HG03135 (cell line): ENCODE results near the gene ANKRD10.
"Not testable (repeated sequence)": the region's sequence is repeated elsewhere in the genome, so short reads cannot be mapped to it uniquely, and the experiment has no call there.

ENCODE experiments used
- ATAC-seq: cut with Tn5 transposase; IDR thresholded peaks from one replicate; pipeline ENCODE4 v1.9.1; 2021; ENCODE audit warnings: mild to moderate bottlenecking, moderate library complexity; ENCODE audit not compliant: unreplicated experiment

Gene ANKRD10

GRCh38 chr13:110915057-110915873 lies at the start of gene ANKRD10:
TSS of gene ANKRD10 (minus strand) at chr13:110915069. CDS start at chr13:110914934, 135 bp downstream.
- peak; percentile 77 for ATAC-seq

GRCh38 chr13:110964229-110965037 lies 49.6 kb upstream of the ANKRD10 start:
- no peak for ATAC-seq

- no peak for ATAC-seq
These were observed 48.7 kb upstream of the ANKRD10 start for GRCh38 chr13:110963554-110963970.

- ATAC-seq = no peak
These were observed 47.1 kb upstream of the ANKRD10 start for GRCh38 chr13:110961959-110962358.

- ATAC-seq = no peak
These were observed 45.3 kb upstream of the ANKRD10 start for GRCh38 chr13:110960204-110960603.

GRCh38 chr13:110957931-110958330 lies 43.1 kb upstream of the ANKRD10 start:
- no peak for ATAC-seq

- ATAC-seq = no peak
These were observed 42.5 kb upstream of the ANKRD10 start for GRCh38 chr13:110957181-110957884.

- not testable (repeated sequence) for ATAC-seq
These were observed 41.3 kb upstream of the ANKRD10 start for GRCh38 chr13:110956216-110956615.

GRCh38 chr13:110955608-110956007 lies 40.7 kb upstream of the ANKRD10 start:
- not testable (repeated sequence) for ATAC-seq

- ATAC-seq = not testable (repeated sequence)
These were observed 40.2 kb upstream of the ANKRD10 start for GRCh38 chr13:110955072-110955503.

GRCh38 chr13:110954533-110954920 lies 39.7 kb upstream of the ANKRD10 start:
- ATAC-seq = not testable (repeated sequence)

GRCh38 chr13:110953833-110954532 lies 39.1 kb upstream of the ANKRD10 start:
- ATAC-seq = no peak

- ATAC-seq = no peak
These were observed 38.5 kb upstream of the ANKRD10 start for GRCh38 chr13:110953416-110953815.

- not testable (repeated sequence) for ATAC-seq
These were observed 37.3 kb upstream of the ANKRD10 start for GRCh38 chr13:110952135-110952534.

GRCh38 chr13:110950819-110951570 lies 36.1 kb upstream of the ANKRD10 start:
- ATAC-seq = no peak

- ATAC-seq = no peak
These were observed 35.5 kb upstream of the ANKRD10 start for GRCh38 chr13:110950356-110950755.

- ATAC-seq = no peak
These were observed 34.8 kb upstream of the ANKRD10 start for GRCh38 chr13:110949628-110950027.

- ATAC-seq = no peak
These were observed 34.2 kb upstream of the ANKRD10 start for GRCh38 chr13:110949116-110949515.

- ATAC-seq = not testable (repeated sequence)
These were observed 32.5 kb upstream of the ANKRD10 start for GRCh38 chr13:110947338-110947737.
